Left ventricle myocardium superior (tissue), 1 donor: ENCODE measurements around the gene TMEM245. TPM values are rescaled to one million over a fixed set of nuclear protein-coding genes. Genes with fewer than 3 reads are reported as not detected.
"Not testable (repeated sequence)": the region's sequence is repeated elsewhere in the genome, so short reads cannot be mapped to it uniquely, and the experiment has no call there.

ENCODE experiments used
- ATAC-seq: fragments of 200-7000 bp; cut with Tn5 transposase; one replicate; pipeline ENCODE4 v1.9.1; 2020; ENCODE audit warnings: mild to moderate bottlenecking, moderate library complexity
- DNase-seq: peaks from one replicate; pipeline ENCODE4 v3.0.0-alpha.2; 2020
- intact Hi-C: fragments of 100-400 bp; cut with micrococcal nuclease; formaldehyde crosslinking; loops from one replicate; pipeline ENCODE4 v1.11.0; 2022
- total RNA-seq: library from RNA; stranded (reverse); fragmentation: NEBNext Ultra II Directional; extraction: Animal tissue kit (Norgen Biotek cat#: 25700); gene quantifications from one replicate; pipeline ENCODE4 v1.2.1, GENCODE V29; 2021
- donor health status: DM: no; HTN: yes; CAD: no; lungs with severe emphysema.

TMEM245 gene
- total RNA-seq, 1 donor from 2014 or later: 112 TPM

DNA sequence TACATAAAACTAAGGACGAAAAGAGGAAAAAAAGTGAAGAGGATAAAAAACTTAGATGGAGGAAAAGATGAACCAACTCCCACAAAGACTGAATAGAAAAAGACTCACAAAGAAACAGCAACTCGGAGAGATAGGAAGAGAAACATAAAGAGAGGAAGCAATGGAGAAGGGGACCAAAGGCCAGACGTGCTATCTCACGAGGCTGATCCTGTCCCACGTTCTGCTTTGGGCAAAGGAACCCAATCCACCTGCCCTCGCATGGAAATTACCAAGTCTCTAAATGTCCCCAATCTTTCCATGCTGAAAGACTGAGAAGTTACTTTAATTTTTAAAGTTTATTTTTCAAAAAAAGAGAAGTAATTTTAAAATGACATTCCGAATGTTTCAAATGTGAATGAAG, 36.6 kb downstream of the TMEM245 start:
- intact Hi-C loops: no loop called here
- DNase-seq: no peak
- ATAC-seq: no peak

DNA sequence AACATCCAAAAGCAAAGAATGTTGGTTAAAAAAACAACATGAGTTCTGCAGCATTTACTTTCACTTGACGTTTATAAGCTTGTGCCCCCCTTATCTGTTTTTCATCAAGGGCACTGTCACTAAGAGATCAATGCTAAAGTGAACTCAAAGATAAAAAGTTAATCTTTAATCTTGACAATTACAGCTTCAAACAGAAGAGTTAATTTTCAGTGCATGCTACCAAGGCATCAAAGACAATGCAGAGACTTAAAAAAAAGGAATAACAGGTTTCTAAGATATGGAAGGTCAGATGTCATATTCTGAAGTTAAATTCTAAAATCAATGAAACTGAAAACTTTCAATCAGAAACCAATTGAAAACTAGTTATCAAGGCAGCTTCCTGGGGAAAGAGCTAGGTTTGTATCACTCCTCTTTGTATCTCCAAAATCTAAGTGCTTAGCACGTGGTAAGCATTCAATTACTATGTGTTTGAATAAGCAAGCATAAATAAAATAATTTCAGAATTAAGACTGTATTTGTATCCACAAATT, 37.6 kb downstream of the TMEM245 start:
- ATAC-seq: no peak
- DNase-seq: no peak
- intact Hi-C loops: no loop called here

DNA sequence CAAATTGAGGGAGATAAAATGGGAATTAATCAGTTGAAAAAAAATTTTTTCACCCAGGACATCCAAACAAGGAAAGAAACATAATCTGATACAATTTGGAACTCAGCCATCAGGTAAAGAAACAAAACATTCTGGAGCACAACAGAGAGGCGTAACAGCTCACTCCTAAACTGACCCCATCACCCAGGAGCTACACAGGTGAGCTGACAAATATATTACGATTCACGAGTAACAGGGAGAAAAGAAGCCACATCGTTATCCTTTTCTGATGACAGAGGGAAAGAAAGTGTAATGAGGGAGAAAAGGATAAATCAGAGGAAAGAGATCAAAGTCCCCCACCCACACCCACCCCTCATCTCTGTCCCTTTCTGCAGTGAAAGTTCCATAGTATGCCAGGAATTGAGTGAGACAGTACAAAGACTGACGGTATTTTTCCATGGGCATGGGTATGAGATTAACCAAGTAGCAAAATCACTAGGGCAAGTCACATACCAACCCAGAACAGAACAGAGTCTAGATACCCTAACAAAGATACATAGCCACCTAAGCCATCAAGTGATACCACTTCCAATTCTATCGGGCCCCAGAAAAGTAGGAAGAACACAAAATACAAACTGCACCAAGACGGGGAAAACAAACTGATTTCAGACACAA, 45.4 kb downstream of the TMEM245 start:
- intact Hi-C loops: no loop called here
- DNase-seq: no peak
- no peak for ATAC-seq

DNA sequence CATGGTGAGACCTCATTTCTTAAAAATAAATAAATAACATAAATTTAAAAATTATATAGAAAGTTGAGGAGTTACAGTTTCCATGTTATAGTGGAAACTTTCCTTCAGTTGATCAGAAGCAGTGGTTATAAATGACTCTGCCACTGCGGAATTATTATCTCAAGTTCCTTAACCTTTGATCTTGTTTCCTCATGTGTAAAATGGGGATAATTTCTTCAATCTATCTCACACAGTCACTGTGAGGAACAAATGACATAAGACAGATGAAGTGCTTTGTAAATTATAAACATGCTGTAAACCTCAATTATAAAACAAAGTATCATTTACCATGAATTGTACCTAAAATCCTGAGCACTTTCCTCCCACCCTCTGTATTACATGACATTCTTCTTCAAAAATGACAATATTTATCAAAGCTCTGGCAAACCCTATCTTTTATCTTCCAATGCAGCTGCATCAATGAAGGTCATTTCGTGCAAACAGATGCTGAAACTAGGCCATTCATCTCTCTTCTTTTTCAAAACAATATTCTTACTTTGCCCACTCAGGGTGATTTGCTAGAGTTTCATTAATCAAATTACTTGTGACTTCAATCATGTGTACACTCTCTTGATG, 46.8 kb downstream of the TMEM245 start:
- ATAC-seq: no peak
- intact Hi-C loops: no loop called here
- DNase-seq: no peak

DNA sequence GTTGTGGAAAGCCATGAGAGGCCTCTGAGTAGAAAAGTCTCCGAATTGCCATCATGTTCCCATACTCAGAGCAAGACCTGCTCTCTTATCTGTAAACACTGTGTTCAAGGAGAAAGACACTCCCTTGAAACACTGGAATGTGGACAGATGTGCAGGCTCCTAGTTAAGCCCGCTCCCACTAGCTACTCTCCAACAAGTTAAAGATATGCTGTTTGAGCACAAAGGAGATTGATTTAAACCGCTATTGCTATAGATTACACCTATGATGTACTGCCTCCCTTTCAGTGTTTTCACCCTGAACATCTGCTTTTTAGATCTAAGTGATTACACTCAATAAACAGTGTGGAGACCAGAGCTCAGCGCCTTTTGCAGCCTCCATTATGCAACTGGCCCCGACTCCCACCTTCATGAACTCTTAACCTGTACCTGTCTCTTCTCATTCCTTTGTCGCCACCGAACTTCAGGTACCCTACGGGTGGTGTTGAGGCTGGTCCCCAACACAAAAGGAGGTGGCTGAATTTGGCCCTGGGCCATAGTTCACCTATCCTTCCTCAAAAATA, 47.5 kb downstream of the TMEM245 start:
- no peak for DNase-seq
- intact Hi-C loops: no loop called here
- no peak for ATAC-seq

DNA sequence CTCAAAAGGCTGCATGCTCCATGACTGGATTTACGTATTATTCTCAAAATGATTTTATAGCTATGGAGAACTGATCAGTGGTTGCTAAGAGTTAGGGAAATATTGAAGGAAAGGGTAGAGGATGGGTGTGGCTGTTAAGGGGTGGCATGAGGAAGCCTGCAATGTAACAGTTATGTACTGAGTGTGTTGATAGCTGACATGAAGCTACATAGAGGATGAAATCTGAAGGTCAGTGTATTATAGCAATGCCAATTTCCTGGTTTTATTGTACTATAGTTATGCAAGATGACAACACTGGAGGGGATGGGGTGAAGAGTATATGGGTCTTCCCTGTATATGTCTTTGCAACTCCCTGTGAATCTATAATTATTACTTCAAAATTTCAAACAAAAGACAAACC, 51.0 kb downstream of the TMEM245 start:
- intact Hi-C loops: loop anchor here (10.0 kb wide), 1 partner anchor 124 kb away; no protein-coding TSS in a partner anchor
- DNase-seq: no peak
- ATAC-seq: no peak

DNA sequence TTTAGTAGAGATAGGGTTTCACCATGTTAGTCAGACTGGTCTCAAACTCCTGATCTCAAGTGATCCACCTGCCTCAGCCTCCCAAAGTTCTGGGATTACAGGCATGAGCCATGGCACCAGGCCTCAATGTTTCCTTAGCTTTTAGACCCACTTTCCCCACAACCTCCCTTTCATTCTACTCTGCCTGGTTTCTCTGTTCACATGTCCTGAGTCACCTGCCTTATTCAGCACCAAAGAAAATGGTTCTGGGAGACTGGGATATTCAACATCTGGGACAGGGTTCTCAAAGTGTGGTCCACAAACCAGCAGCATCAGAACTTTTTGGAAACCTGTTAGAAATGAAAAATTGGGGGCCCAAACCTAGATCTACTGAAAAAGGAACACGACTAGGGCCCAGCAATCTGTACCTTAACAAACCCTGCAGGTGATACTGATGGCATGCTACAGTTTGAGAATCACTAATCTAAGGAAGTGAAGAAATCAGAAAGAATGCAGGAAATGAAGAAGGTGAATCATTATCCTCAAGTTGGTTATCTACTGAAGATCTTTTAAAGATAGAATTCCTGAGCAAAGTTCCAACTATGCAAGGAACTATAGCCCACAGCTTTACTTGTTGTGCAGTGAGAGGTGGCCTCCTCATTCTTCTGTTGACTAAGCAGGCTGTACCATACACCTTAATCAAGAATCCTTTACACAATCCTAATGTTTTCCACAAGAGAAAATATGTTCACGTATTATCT, 54.6 kb downstream of the TMEM245 start:
- intact Hi-C loops: loop anchor here (10.0 kb wide), 1 partner anchor 120 kb away; no protein-coding TSS in a partner anchor
- no peak for ATAC-seq
- DNase-seq: no peak

DNA sequence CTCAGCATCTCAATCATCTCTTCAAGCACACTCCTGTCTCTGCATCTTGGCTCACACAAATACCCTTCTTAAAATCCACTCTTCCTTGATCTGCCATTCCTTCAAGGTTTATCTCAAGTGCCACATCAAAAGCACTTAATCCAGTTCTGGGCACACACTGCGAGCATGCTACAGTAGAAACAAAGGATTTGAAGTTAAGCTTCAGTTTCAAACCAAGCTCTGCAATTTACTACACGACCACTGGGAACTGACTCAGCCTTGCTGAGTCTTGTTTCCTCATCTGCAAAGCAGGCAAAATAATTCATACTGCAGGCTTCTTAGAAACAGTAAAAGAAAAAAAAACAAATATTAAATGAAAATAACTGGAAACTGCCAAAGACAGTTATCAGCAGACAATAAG, 56.0 kb downstream of the TMEM245 start:
- DNase-seq: no peak
- intact Hi-C loops: loop anchor here (10.0 kb wide), 1 partner anchor 119 kb away; no protein-coding TSS in a partner anchor
- ATAC-seq: no peak

DNA sequence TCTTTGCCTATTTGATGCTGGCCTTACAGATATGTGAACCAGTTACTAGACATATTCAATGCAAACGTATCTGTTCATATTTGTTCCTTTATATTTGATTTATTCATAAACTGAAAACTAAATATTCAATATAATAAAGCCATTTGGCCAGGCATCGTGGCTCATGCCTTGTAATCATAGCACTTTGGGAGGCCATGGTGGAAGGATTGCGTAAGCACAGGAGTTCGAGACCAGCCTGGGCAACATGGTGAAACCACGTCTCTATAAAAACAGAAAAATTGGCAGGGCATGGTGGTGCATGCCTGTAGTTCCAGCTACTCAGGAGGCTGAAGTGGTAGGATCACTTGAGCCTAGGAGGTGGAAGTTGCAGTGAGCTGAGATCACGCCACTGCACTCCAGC, 57.2 kb downstream of the TMEM245 start:
- DNase-seq (no peak), ATAC-seq (no peak)

DNA sequence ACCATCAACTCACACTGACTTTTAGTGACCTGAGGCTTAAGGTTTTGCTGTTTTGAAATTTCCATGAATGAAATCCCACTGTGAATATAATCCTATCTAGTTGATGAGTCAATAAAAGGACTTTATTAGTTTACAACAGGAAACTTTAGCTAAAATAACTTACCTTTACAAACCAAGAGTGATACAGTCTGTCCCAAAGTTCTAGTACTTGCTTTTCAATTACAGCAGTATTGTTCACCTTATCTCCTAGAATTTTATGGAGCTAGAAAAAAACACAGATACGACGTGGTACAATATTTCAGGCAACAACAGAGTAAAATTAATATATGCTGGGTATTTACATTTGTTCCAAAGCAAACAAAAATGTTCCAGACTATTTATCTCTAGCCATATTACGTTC, 59.6 kb downstream of the TMEM245 start:
- ATAC-seq (no peak), DNase-seq (no peak)
- intact Hi-C loops: loop anchor here (10.0 kb wide), 1 partner anchor 115 kb away; no protein-coding TSS in a partner anchor

More for the DNA sequence above, 57.2 kb downstream of the TMEM245 start:
- intact Hi-C loops: loop anchor here (10.0 kb wide), 1 partner anchor 118 kb away; no protein-coding TSS in a partner anchor

DNA sequence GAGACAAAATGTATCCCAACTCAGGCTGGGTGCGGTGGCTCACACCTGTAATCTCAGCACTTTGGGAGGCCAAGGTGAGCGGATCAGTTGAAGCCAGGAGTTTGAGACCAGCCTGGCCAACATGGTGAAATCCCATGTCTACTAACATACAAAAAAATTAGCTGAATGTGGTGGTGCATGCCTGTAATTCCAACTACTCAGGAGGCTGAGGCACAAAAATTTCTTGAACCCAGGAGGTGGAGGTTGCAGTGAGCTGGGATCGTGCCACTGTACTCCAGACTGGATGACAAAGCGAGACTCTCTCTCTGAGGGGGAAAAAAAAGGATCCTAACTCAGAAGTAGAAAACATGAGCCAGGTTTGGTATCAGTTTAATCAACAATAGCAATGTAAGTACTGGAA, 66.6 kb downstream of the TMEM245 start:
- DNase-seq, ATAC-seq, intact Hi-C loops: not testable (repeated sequence)

DNA sequence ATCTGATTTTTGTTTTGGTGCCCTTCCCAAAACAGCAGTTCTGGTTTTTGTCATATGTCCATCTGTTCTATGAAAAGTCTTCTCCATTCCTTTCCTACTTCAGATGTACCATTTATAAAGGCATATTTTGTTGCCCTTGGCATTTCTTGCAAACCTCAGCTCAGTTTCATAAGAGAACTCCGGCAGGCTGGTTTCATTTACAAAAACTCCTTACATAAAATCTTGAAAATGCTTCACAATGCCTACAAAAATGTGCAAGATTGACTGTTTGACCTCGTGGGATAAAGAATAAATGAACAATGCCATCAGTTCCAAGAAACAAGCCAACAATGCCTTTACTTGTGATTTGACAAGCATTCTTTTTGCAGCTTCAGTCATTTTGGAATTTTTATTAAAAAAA, 67.3 kb downstream of the TMEM245 start:
- no peak for ATAC-seq
- intact Hi-C loops: no loop called here
- DNase-seq: no peak

DNA sequence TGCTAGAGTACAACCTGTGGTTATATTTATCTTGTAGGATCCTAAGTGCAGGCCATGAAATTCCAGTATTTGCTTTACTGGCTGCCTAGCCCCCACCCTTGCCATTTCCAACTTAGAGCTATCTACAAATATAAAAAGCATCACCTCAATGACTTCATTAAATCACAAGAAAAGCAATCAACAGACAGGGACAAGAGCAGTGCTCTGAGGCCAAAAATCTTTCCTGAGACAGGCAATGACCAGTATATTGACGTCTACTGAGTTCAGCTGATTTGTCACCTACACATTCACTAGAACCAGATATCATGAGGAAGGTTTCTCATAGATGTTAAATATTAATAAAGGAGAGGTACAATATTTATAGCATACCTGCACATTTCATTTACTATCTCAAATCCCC, 68.0 kb downstream of the TMEM245 start:
- DNase-seq (no peak), ATAC-seq (peak; percentile 34)
- intact Hi-C loops: no loop called here

DNA sequence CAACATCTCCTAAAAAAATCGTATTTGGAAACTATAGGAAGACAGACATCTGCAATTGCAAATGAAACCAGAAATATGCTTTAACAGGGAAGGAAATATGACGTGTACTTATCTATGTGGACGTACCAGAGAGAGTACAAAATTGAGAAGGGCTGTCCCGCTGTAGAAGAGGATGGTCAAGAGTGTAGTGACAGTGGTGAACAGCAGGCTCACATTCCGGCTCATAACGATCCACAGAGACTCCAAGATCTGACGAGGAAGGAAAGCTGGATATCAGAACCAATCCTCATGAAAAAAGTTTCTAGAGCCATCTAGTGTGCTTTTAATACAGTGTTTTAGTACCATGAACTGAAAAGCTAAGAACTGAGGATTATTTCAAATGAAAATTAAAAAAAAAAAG, 69.3 kb downstream of the TMEM245 start:
- DNase-seq (no peak), ATAC-seq (peak; percentile 35)
- intact Hi-C loops: no loop called here

DNA sequence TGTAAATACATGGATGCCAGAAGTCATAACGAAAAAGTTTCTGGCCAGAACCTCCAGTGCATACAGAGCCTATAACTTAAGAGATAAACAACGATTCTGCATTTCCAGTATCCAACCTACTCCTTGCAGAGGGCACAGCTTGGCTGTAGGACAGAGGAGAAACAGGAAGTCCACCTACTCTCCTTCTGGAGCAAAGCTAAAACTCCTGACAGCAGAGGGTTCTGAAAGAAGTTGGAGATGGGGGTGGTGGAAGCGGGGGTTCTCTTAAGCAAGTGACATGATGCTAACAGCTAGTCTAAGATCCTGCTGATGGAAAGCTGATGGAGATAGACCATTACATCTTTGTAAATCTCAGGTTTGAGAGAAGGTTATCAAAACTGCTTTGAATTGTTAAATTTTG, 70.9 kb downstream of the TMEM245 start:
- intact Hi-C loops: no loop called here
- DNase-seq: no peak
- ATAC-seq: no peak

DNA sequence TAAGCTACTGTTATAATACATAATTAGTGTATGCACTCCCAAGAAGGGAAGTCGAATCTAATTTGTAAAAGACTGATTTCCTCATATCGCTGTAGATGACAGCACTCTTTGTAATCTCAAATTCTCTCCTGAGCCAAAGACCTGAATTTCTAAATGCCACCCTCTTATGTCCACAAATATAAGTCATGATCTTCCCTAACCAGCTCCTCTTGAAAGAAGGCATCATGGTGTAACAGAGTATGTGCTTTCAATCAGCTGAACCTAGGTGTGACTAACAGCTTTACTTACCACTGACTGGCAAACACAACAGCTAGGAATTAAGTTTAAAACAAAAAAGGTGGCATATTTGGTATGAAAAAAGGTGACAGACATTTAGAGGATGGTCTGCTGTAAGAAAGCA, 72.5 kb downstream of the TMEM245 start:
- DNase-seq (no peak), ATAC-seq (no peak)
- intact Hi-C loops: no loop called here

DNA sequence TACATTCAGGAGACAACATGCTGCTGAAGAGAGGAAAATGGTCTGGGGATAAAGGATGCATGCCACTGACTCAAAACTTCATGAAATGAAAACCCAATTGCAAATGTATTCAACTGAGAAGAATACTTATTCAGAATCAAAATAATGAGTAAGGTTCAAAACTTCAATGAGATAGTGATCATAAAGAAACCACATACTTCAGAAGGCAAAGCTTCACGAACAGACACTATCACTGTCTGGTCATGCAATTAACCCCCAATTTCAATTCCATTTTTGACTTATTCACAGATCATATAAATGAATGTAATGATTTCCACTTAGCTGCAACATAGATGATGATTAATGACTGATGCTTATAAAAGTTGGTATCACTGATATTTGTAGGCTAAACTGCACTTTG, 73.4 kb downstream of the TMEM245 start:
- intact Hi-C loops: no loop called here
- ATAC-seq (no peak), DNase-seq (no peak)

DNA sequence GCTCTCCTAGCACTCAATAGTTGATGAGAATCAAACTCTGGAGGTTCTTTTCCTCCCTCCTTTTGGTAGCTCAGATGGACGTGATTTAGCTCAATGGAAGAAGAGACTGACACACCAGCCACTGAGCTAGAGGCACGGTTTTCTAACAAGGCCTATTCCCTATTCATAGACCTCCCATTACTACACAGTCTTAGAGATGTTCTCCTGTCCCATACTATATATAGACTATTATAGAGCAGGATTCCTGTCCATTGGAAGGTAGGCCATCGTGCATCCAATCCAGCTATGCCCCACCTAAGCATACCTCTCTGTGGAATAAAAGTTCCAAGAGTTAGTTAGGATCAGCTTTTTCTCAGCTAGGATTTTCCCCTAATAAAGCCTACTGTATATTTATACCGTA, 76.2 kb downstream of the TMEM245 start:
- ATAC-seq (peak; percentile 43), DNase-seq (no peak)
- intact Hi-C loops: no loop called here

DNA sequence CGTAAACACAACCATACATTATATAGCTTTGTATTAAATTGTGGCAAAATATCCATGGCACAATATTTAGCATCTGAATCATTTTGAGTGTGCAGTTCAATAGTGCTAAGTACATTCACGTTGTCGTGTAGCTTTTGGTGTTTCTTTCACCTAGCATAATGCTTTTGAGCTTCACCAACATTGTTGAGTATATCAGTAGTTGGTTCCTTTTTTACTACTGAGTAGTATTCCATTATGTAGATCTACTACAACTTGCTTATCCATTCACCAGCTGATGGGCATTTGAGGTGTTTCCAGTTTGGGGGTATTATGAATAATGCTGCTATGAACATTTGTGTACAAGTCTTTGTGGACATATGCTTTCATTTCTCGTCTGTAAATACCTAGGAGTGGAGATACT, 79.2 kb downstream of the TMEM245 start:
- intact Hi-C loops: no loop called here
- ATAC-seq (no peak), DNase-seq (no peak)

DNA sequence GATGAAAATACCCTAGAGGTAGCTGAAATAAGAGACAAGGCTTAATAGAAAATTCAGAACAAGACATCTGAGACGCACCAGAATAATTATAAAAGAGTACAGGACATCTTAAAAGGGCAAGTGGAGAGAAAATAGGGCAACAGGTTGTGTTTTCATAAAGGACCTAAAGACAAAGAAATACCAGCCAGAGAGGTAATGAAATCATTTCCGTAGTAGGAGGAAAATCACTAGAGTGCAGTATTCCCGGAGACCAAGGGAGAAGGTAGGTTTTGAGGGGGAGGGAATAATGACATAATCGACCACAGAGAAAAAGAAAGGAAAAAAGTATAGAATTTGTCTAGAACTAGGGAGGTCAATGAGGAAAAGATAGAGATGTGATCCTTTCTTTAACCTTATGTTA, 80.2 kb downstream of the TMEM245 start:
- intact Hi-C loops: no loop called here
- ATAC-seq (no peak), DNase-seq (no peak)
